GM12873 (cell line): Measurements from ENCODE around the gene ESYT2.

ENCODE experiments used
- CTCF ChIP-seq: IDR thresholded peaks from 2 replicates; pipeline ENCODE4 v1.5.1; 2012; ENCODE audit warnings: low read depth, mild to moderate bottlenecking, moderate library complexity, low read length, control low read depth; ENCODE audit not compliant: insufficient read depth; ENCODE audit errors: missing control alignments

The ESYT2 gene

DNA sequence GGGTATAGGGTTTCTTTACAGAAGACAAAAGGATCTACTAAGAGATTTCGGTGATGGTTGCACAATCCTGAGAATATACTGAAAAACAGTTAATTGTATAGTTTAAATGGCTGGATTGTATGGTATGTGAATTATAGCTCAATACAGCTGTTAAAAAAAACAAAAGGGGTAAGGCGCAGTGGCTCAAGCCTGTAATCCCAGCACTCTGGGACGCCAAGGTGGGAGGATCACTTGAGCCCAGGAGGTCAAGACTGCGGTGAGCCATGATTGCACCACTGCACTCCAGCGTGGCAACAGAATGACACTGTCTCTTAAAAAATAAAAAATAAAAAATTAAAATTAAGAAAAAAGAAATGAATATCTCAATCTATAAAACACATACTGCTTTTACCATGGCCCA, 18.5 kb downstream of the ESYT2 start:
- no peak for TF ChIP-seq CTCF

GRCh38 chr7:158809596-158809995, 19.7 kb downstream of the ESYT2 start:
- no peak for TF ChIP-seq CTCF

- no peak for TF ChIP-seq CTCF
These were observed 21.2 kb downstream of the ESYT2 start for GRCh38 chr7:158808126-158808525.

GRCh38 chr7:158805937-158806336, 23.4 kb downstream of the ESYT2 start:
- no peak for TF ChIP-seq CTCF

- no peak for TF ChIP-seq CTCF
These were observed 23.9 kb downstream of the ESYT2 start for GRCh38 chr7:158805414-158805813.

DNA sequence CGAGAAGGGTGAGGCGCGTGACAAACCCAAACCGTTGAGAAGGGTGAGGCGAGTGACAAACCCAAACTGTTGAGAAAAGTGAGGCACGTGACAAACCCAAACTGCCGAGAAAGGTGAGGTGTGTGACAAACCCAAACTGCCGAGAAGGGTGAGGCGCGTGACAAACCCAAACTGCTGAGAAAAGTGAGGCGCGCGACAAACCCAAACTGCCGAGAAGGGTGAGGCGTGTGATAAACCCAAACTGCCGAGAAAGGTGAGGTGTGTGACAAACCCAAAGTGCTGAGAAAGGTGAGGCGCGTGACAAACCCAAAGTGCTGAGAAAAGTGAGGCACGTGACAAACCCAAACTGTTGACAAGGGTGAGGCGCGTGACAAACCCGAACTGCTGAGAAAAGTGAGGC, 25.0 kb downstream of the ESYT2 start:
- TF ChIP-seq CTCF = no peak

GRCh38 chr7:158803367-158803969, 25.8 kb downstream of the ESYT2 start:
- no peak for TF ChIP-seq CTCF
